TTC549 (cell line): ENCODE results near the gene P2RY14.

Experiments used
- FAIRE-seq: peaks from 2 replicates; lab custom pipeline; 2012; peaks lifted over from hg19 to GRCh38; lab: Jason Lieb, UNC

Gene P2RY14

DNA sequence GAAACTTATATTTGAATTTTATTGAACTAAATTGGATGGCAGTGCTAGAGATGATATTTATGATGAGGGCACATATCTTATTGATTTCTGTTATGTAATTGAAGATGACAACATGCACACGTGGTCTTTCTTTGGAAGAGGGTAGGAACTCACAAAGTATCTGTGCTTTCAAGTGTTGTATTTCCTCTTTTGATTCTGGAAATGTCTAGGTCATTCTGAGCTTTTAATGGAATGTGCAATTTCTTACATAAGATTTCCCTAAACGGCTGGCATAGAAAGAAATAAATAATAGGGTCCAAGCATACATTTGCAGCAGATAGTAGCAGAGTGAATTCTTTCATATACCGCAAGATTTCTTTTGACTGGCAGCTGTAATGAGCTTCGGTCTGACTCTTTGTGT is 65.2 kb downstream of the P2RY14 start:
- FAIRE-seq = no peak

DNA sequence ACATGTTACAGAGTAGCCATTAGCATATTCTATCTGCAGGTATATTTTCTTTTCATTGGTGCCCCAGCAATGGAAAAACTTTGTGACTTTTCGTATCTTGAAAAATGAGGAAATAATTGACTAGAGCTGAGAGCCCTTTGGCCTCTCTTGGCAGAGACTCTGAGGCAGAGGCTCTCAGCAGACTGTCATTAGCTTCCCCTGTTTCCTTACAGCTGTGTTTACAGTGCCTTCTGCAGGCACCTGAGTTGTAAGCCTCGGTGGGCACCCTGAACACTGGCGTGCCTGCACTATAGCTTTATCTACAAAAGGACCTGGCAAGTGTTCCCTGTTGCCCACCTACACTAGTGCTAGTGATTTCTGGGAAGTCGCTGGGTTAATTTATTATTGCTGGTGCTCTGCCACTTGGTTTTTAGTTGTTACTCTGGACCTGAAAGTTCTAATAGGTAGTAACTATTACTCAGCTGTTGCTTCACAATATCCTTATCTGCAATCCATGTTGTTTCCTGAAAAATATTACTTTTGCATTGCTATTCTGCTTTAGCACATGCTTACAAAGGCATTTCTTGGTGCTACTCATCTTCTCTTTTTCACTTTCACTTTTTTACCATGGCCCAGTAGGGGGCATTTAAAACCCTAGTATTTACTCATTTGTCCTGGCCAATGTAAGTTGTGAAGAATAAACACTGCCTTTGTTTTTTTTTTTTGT is 67.5 kb downstream of the P2RY14 start:
- FAIRE-seq = no peak

DNA sequence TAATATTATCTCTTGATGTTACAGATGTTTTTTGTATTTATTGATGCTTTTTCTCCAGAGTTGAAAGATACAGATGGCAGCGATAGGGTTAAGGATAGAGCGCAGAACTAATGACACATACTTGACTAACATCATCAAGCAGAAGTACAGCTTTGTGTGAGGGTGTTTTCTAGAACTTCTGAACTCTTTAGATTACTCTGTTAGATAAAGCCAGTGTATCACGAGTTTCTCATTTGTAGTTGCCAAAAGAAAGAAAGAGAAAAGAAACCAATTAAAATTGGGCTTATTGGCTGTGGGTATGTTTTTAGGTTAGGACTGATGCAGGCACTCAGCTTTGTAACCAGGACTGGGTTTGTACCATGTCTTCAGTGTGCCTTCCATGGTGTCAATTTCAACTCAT is 68.7 kb downstream of the P2RY14 start:
- FAIRE-seq = no peak

DNA sequence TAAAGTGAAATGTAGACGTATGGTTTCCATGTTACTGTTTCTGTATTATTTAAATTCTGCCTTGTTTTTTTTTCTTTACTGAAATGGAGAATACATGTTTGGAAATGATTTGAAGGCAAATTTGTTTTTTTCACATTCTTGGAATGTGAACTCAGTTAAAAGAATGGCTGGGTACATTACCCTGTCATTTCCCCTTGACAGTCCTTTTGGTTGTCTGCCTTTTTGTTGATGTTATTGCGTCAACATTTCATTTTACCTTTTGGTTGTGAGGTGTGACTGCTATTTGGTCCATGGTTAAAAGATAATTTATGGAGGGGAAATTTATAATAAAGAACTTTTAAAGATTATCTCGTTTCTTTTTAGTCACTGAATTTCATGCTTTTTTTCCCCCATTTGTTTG is 72.1 kb downstream of the P2RY14 start:
- no peak for FAIRE-seq

DNA sequence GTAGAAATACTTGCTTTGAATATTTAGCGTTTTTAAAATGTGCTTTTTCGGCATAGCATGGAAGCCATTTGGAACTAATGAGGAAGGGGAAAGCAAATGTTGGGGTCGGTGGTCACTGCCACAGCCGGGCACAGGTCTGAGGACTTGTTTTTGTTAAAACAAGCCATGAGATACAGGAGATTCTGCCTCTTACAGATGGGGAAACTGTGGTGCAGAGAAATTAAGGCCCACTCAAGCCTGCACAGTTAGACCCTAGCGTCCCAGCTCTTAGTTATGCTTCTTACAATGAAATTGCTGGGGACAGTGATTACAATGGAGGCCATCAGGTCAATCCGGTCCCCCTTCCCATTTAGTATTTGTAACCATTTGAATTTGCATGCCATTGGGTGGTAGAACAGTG is 72.9 kb downstream of the P2RY14 start:
- no peak for FAIRE-seq

DNA sequence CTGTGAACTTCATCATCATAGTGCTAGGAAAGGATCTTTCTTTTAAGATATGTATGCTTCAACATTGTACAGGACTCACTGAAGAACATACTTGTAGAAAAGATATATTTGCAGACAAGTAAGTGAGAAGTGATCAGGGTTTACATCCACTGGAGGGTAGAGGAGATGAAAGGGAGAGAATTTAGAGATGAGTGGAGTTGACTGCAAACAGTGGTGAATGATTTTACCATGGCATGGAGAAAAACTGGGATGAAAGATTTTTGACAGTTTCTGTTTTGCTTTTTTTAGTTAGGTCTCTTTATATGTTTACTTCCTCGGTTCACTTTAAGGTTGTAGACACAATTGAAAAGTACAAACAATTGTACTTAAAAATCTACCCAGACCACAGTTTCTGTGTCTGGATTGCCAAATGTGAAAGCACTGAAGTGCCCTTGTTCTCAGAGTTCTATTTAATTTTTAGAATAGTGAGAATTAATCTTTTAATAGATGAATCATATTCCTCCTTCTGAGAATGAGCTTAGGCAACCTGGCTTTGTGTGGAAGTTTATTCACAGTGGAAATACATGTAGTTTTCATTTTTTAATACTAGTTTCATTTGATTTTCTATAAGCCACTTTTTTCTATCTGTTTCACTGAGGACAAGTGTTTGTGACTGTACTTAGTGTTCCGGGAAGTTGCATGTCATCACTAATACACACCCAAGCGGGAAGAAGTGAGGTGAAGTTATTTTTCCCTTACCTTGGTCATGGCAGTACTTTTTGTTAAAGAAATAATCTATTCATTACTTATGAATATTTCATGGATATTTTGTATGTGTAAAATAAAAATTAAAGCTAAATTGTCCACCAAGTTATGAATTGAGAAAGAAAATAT is 73.6 kb downstream of the P2RY14 start:
- no peak for FAIRE-seq

DNA sequence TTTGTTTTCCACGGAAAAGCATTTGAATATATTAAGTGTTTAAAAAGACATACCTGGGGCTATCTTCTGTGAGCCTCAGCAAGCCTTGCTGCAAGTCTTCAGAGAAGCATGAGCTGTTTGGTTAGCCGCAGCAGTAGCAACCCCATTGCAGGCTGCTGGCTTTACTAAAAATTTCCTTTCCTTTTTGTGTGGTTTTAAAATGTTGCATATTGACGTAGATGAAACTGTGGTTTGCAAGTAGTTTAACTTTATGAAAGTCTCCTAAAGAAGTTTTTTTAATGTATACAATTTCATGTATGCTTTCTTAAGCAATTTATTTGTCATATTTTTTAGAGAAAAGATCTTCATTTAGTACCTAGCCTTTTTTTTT is 75.3 kb downstream of the P2RY14 start, which contains the start of gene GPR171:
Gene GPR171 (minus strand): TSS at position 166 of the 370 bp plus-strand sequence. CDS start 3,830 bp downstream, outside the sequence.
- no peak for FAIRE-seq

DNA sequence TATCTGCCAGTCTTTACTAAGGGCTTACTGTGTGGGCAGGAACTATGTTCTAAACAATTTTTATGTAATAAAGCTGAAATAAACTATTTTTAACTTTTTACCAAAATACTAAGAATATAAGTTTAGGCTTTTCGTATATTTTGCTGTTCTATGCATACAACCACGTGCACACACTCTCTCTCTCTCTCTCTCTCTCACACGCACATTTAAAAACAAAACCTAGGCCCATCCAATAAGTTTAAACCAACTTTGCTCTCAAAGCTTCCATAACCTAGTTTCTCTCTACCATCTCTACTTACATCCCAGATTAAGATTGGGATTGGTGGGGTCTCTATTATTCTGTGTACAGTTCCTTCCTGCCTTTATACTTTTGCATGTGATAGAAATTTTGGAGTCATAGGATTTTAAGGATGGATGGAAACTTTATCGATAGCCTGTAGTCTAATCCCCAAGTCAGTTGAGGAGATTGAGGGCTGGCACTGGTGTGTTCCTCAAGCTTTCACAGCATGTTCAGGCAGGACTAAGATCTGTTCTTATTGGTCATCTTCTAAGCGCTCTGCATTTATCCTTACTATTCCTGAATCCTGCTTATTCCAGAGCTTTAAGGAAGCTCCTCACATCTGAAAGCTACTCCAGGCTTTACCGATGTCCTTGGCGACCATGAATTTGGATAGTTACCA is 77.2 kb downstream of the P2RY14 start:
- FAIRE-seq = no peak

DNA sequence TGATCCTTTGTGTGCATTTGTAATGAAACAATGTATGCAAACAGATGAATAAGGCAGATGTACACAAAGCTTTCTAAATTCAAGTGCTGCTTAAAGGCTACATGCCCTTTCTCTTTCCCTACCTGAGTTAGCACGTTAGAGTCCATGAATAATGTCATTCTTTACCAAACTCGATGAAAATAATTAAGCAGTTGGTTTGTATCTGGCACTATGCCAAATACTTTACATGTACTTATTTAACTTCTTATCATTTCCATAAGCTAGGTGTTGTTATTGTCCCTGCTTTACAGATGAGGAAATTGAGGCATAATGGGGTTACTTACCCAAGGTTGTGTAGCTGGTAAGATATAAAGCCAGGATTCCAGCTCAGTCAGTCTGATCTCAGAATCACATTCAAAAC is 77.8 kb downstream of the P2RY14 start:
- no peak for FAIRE-seq

DNA sequence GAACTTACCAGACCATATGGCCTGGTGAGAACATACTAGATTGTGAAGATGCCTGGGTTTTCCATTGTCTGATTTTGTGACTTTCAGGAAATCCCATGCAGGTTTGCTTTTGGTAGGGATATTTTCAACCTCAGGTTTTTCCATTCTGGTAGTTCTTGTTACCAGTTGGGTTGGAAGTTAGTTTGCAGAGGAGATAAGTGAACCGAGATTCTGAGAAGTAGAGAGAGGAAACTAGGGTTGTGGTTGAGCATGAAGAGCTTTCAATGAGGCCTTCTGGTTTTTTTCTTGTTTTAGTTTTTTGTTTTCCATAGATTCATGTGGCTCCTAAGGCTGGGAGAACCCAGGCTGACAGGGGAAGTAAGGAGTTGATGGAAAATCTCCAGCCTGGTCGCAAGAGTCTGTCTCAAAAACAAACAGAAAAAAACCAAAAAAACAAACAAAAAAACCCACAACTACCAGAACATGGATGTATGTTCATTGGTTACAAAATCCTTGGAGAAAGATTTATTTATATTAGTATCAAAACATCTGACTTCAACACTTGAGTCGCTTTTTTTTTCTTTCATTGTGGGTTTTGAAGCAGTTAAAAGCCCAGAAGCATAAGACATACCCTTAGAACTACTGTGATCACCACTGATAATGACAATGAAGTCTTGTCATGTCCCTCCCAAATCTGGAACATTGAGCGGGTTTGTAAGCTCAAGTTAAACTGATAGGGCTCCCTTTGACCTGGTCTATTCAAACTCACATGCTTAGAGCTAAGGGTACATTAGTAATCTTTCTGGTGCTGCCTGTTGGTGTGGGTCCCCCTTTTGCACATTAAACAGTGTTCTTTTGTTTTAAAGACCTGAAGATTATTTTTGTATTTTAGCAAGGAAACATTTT is 78.5 kb downstream of the P2RY14 start:
- FAIRE-seq = no peak

DNA sequence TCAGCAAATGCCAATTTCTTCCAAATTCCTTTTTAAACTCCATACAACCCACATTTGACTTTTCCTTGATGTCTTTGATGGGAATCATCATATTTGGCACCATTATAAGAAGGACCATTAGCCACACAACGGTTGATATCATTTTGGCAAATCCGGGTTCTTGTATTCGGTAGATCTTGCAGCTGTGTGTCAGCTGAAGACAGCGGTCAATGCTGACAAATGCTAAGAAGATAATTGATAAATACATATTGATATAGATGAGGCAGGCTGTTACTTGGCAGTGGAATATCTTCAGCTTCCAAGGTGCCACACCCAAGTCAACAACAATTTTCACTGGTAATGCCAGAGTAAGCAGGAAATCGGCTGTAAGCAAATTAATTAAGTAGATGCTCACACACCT is 79.5 kb downstream of the P2RY14 start:
- no peak for FAIRE-seq

DNA sequence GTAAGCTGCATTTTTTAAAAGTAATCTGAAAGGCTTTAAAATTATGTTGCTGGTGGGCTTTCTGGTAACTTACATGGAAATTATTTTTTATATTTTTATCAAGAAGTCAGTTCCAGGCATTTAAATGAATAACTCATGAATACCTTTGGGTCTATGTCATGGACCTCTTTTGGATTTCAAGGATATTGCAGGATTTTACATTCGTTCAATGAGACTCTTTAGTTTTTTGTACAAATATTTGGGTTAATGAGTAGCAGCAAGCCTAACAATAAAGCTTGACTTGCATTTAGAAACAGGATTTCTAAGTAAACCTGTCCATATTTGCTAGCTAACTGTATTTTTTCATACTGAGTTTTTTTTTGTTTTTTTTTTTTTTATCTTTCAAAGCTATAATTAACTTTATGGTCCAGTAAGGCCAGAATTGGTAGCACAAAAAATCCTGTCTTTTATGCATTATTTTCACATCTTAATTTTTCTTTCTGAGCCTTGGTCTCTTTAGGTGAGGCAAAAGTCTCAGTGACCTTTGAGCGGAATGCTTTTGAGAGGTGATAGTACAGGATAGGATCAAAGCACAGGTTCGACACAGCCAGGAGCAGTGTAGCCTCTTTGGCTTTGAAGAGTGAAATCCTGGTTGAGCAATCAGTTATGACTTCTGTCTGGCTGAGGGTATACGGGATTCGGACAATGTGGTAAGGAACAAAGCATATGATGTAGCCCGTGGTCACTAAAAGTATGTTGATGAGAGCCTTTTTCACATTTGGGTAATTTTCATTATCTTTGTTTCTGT is 80.2 kb downstream of the P2RY14 start:
- FAIRE-seq = no peak

DNA sequence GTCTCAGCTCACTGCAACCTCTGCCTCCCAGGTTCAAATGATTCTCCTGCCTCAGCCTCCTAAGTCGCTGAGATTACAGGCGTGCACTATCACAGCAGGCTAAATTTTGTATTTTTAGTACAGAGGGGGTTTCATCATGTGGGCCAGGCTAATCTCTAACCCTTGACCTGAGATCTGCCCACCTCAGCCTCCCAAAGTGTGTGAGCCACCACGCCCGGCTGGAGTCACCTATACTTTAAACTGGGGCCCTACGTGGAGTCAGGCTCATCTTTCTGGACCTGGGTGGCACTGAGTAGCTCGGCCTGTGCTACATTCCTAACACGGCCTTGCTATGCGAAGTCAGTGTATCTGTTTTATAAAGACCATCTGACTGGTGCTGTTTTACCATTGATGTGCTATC is 81.1 kb downstream of the P2RY14 start:
- FAIRE-seq = no peak

DNA sequence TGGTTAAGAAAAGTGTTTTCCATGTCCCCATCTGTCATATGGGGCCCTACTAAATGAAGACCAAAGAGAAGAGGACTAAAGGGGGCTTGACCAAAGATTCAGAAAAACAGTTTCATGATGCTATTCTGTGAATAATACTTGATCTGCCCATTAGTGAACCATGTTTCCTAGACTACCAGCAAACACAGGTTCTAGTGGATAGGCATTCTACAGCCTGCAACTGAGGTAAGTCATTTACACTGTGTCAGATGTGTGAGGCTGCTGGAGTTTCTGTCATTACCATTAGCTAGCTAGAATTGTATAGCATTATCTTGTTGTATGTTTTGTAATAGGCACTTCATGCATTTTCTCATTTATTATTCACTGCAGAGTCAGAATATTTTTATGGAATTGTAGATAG is 81.9 kb downstream of the P2RY14 start:
- FAIRE-seq = no peak

DNA sequence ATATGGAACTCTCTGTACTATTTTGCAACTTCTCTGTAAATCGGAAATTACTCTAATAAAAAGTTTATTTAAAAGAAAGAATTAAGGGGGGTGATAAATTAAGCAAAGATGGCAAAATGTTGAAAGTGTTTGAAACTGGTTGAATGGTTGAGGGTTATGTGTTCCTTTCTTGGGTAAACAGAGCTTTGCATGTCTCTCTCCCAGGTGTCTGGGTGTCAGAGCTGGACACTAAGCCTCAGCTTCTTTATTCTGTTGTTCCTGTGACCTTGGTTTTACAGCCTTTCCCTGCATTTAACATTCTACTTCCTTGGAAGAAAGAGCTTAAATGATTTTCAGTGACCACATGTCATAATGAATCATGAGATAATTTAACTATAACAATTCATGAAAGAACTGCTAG is 82.5 kb downstream of the P2RY14 start:
- no peak for FAIRE-seq

DNA sequence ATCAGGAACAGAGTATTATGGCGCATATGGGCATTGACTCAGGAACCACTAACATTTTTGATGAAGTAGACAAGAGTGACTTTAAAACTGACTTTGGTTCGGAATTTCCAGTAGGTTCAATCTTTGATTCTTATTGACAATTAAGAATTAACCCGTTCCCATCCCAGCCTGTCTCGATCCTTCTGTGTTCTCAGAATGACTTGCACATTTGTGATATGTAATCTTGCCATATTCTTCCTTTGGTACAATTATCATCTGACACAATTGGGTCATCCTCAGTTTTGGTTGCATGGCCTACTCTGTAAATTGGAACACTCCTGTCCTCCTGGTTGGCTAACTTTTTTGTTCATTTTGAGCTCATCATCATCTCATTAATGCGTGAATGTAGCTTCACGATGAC is 85.8 kb downstream of the P2RY14 start:
- no peak for FAIRE-seq

DNA sequence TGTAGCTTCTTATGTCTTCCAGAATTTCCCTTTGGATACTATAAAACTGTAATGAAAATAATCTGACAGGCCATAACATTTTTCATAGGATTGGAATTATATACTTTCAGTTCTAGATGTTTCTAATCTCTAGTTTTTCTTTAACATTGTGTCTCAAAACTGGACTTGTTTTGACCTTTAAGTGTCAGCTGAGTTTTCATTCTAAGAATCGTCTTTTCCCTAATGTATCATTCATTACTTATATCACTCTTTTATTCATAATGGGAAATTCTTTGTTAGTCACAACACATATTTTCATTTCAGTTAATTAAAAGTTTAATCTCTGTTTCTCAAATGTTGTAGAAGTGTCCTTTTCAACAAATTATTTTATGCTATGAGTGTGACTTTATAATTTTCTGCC is 87.2 kb downstream of the P2RY14 start:
- no peak for FAIRE-seq

DNA sequence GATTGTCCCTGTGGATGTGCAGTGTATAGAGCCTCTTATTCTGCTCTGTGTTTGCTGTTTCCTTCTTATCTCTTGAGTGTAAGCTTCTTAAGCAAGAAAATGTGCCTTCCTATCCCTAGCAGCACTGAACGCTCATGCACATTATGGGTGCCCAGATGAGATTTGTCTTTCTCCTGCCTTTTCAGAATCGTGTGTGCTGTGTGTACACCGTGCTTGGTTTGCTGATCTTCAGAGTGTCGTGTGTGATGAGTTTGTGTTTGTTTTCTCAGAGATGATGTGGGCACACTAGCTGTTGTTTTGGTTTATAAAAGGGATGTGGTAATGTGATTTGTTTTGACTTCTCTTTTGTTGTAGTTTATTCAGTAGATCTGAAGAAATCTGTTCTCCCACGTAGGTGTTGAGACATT is 95.1 kb downstream of the P2RY14 start:
- no peak for FAIRE-seq

DNA sequence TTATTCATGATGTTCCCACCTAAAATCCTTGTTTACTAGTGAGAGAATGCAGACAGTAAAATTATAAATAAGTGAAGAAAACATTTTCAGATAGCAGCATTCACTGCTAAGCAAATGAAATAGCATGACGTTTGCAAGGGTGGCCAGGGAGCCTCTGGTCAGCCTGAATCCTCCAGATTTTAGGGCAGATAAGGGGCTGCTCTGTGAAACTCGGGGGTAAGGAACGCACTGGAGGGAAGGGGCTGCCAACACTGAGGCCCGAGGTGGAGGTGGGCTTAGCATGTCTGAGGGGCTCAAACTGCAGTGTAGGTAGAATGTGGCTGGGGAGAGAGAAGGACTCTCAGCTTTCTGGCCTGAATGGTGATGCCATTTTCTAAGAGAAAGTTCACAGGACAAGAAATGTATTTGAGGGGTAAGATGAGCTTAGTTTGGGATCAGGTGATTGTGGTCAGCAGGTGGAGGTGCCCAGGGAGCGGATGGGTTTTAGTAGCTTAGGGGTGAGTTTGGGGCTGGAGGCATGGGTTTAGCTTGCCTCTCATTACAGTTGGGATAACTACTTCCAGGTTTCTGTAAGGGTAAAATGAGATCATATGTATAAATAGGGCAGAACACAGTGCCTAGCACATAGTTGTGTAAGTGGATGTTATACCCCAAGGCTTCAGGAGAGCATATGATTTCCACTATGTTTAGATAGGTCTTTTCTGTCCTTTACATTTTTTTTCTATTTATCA is 95.8 kb downstream of the P2RY14 start:
- no peak for FAIRE-seq

DNA sequence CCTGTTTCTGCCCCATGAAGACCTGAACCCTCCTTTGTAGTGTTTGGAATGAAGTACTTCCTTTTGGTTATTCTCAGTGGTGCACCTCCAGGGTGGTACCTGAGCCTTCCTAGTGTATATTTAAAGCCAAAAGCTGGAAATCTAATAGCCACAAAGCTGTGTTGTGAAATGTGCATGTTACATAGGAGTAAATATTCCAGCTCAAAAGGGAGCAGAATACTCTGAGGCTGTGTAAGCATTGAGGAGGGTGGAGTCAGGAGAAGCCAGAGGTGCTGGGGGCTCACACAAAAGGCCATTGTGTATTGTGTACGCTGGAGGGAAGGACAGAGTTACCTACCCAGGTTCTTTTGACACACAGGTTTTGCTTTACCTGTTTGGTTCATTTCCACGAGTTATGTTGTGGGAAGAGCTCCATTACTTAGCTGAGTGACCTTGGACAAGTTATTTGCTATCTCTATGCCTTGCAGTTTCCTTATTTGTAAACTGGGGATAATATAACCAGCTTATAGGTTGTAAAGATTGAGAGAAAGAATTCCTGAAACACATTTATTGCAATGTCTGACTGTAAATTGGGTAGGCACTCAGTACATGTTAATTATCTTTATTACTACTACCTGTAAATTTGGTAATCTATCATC is 100.0 kb downstream of the P2RY14 start:
- no peak for FAIRE-seq
